Activated CD8-positive, alpha-beta T cell treated with anti-CD3 and anti-CD28 coated beads for 36 hours (primary cell): ENCODE data around the gene SLC43A3. TPM values are rescaled to one million over a fixed set of nuclear protein-coding genes. Genes with fewer than 3 reads are reported as not detected.

Source experiments
- ATAC-seq: fragments of 200-7000 bp; cut with Tn5 transposase; one replicate; pipeline ENCODE4 v1.10.0; 2021; ENCODE audit warnings: mild to moderate bottlenecking, moderate library complexity
- CTCF ChIA-PET: fragments of 350-600 bp; sonication (Branson Sonifier 250); formaldehyde crosslinking; loops from one replicate; lab custom pipeline; 2021; ENCODE audit warnings: antibody characterized with exemption; lab: Charles Lee
- POLR2A ChIA-PET: fragments of 350-600 bp; sonication (Branson Sonifier 250); formaldehyde crosslinking; loops from one replicate; lab custom pipeline; 2021; ENCODE audit warnings: antibody characterized with exemption; lab: Charles Lee
- DNase-seq: peaks from one replicate; pipeline ENCODE4 v3.0.0-alpha.2; 2020
- H3K27ac Mint-ChIP-seq: one replicate; pipeline ENCODE4 v1.8.0; 2021; ENCODE audit warnings: mild to moderate bottlenecking, mixed read lengths
- H3K27me3 Mint-ChIP-seq: one replicate; pipeline ENCODE4 v1.8.0; 2021; ENCODE audit warnings: mixed read lengths
- H3K36me3 Mint-ChIP-seq: one replicate; pipeline ENCODE4 v1.8.0; 2021; ENCODE audit warnings: low read depth, mixed read lengths
- H3K4me1 Mint-ChIP-seq: one replicate; pipeline ENCODE4 v1.8.0; 2021; ENCODE audit warnings: low read depth, mixed read lengths
- H3K4me3 Mint-ChIP-seq: one replicate; pipeline ENCODE4 v1.8.0; 2021; ENCODE audit warnings: mild to moderate bottlenecking, moderate library complexity, mixed read lengths
- H3K9me3 Mint-ChIP-seq: one replicate; pipeline ENCODE4 v1.8.0; 2021; ENCODE audit warnings: mixed read lengths
- CTCF ChIP-seq: fragments of 200-600 bp; IDR thresholded peaks from one replicate; pipeline ENCODE4 v1.8.0; 2022; ENCODE audit warnings: antibody characterized with exemption, mild to moderate bottlenecking
- intact Hi-C: fragments of 100-400 bp; cut with micrococcal nuclease; formaldehyde crosslinking; loops from one replicate; pipeline ENCODE4 v1.10.0; 2022
- total RNA-seq, 2 experiments: library from RNA; stranded (reverse); gene quantifications; one replicate each; pipeline ENCODE4 v1.2.3, GENCODE V29; 2021

The SLC43A3 gene
- total RNA-seq, 2 experiments from 2014 or later: 294 to 300 TPM

- H3K4me1 Mint-ChIP-seq: peaks cover 53% of the 10 kb centered on the region
- no peaks in the 10 kb centered on the region for H3K27me3 Mint-ChIP-seq
- POLR2A ChIA-PET: interaction anchor here (0.8 to 15.1 kb wide), 10 partner anchors 10 to 103 kb away, joined by 3 to 264 read pairs (median 4); partner anchors contain the start of genes RTN4RL2 and SLC43A1
- peak overlapping the region; percentile 95 for H3K27ac Mint-ChIP-seq
- H3K36me3 Mint-ChIP-seq: peaks cover 78% of the 10 kb centered on the region
- peak overlapping the region; percentile 92 for H3K4me3 Mint-ChIP-seq
- no peak for ATAC-seq
- CTCF ChIA-PET: interaction anchor here (0.8 to 7.1 kb wide), 9 partner anchors 16 to 143 kb away, joined by 3 to 84 read pairs (median 4); partner anchors contain the start of gene UBE2L6
- H3K9me3 Mint-ChIP-seq: no peaks in the 10 kb centered on the region
- intact Hi-C loops: loop anchor here (2.0 kb wide), 1 partner anchor 17 kb away; no protein-coding TSS in a partner anchor
- TF ChIP-seq CTCF: no peak
- no peak for DNase-seq
Measured at GRCh38 chr11:57424137-57424791, 2.7 kb downstream of the SLC43A3 start.

GRCh38 chr11:57422669-57423068 lies 4.3 kb downstream of the SLC43A3 start:
- H3K36me3 Mint-ChIP-seq: peaks cover 93% of the 10 kb centered on the region
- no peak for TF ChIP-seq CTCF
- H3K27ac Mint-ChIP-seq: peak overlapping the region; percentile 81
- no peaks in the 10 kb centered on the region for H3K27me3 Mint-ChIP-seq
- ChIA-PET POLR2A (interaction anchor here (1.1 to 15.1 kb wide), 3 partner anchors 8 to 62 kb away, joined by 3 to 264 read pairs (median 6); no protein-coding TSS in a partner anchor), CTCF (interaction anchor here (1.0 to 1.6 kb wide), 4 partner anchors 16 to 104 kb away, joined by 4 to 6 read pairs (median 4); no protein-coding TSS in a partner anchor)
- DNase-seq (no peak), ATAC-seq (no peak)
- no peaks in the 10 kb centered on the region for H3K9me3 Mint-ChIP-seq
- peaks cover 61% of the 10 kb centered on the region for H3K4me1 Mint-ChIP-seq
- intact Hi-C loops: no loop called here
- peak overlapping the region; percentile 92 for H3K4me3 Mint-ChIP-seq

GRCh38 chr11:57421805-57422204 lies 5.1 kb downstream of the SLC43A3 start:
- Mint-ChIP-seq H3K4me1 (peaks cover 62% of the 10 kb centered on the region), H3K27me3 (no peaks in the 10 kb centered on the region), H3K4me3 (peak overlapping the region; percentile 92), H3K27ac (peak overlapping the region; percentile 81), H3K9me3 (no peaks in the 10 kb centered on the region), H3K36me3 (peaks cover 98% of the 10 kb centered on the region)
- POLR2A ChIA-PET: interaction anchor here (1.1 to 15.1 kb wide), 2 partner anchors 21 to 63 kb away, joined by 3 to 264 read pairs; no protein-coding TSS in a partner anchor
- intact Hi-C loops: no loop called here
- no peak for DNase-seq
- no peak for ATAC-seq
- no peak for TF ChIP-seq CTCF
- CTCF ChIA-PET: interaction anchor here (1.0 to 1.6 kb wide), 6 partner anchors 16 to 105 kb away, joined by 3 to 6 read pairs (median 4); partner anchors contain the start of gene PRG3

- Mint-ChIP-seq H3K27ac (no peak overlapping the region), H3K27me3 (no peaks in the 10 kb centered on the region), H3K36me3 (peaks cover 98% of the 10 kb centered on the region), H3K4me1 (peaks cover 68% of the 10 kb centered on the region), H3K4me3 (no peak overlapping the region), H3K9me3 (no peaks in the 10 kb centered on the region)
- intact Hi-C loops: no loop called here
- DNase-seq (no peak), ATAC-seq (no peak)
- no peak for TF ChIP-seq CTCF
- ChIA-PET POLR2A (interaction anchor here (15.1 kb wide), 1 partner anchor 20 kb away, joined by 264 read pairs; no protein-coding TSS in a partner anchor), CTCF (interaction anchor here (0.9 to 1.2 kb wide), 3 partner anchors 37 to 76 kb away, joined by 3 read pairs; partner anchors contain the start of gene PRG3)
Measured at GRCh38 chr11:57421066-57421465, 5.9 kb downstream of the SLC43A3 start.

GRCh38 chr11:57419146-57419545 lies 7.8 kb downstream of the SLC43A3 start:
- no peak overlapping the region for H3K27ac Mint-ChIP-seq
- intact Hi-C loops: no loop called here
- H3K27me3 Mint-ChIP-seq: no peaks in the 10 kb centered on the region
- peaks cover 78% of the 10 kb centered on the region for H3K4me1 Mint-ChIP-seq
- POLR2A ChIA-PET: interaction anchor here (1.1 to 15.1 kb wide), 2 partner anchors 9 to 18 kb away, joined by 3 to 264 read pairs; no protein-coding TSS in a partner anchor
- peaks cover 95% of the 10 kb centered on the region for H3K36me3 Mint-ChIP-seq
- ATAC-seq (no peak), DNase-seq (no peak)
- TF ChIP-seq CTCF: no peak
- no peak overlapping the region for H3K4me3 Mint-ChIP-seq
- H3K9me3 Mint-ChIP-seq: no peaks in the 10 kb centered on the region
- CTCF ChIA-PET: interaction anchor here (1.6 kb wide), 1 partner anchor 107 kb away, joined by 4 read pairs; no protein-coding TSS in a partner anchor
